AG04450 (cell line): Measurements from ENCODE around the gene CNIH1. TPM values are rescaled to one million over a fixed set of nuclear protein-coding genes. Genes with fewer than 3 reads are reported as not detected.

Source experiments
- CTCF ChIA-PET: fragments of 300-600, 350-600 bp; formaldehyde crosslinking; extraction: SDS; loops from one replicate; lab custom pipeline; 2022; ENCODE audit warnings: antibody characterized with exemption, inconsistent platforms; lab: Charles Lee
- POLR2A ChIA-PET: fragments of 350-600 bp; formaldehyde crosslinking; extraction: SDS; loops from one replicate; lab custom pipeline; 2021; ENCODE audit warnings: antibody characterized with exemption, inconsistent platforms; lab: Yijun Ruan, JAX
- DNase-seq: peaks from one replicate; pipeline ENCODE4 v3.0.0-alpha.2; 2011; ENCODE audit warnings: low read depth, low spot score
- H3K27ac ChIP-seq: one replicate; pipeline ENCODE4 v1.5.1; 2012; ENCODE audit warnings: low read depth, low read length, control low read depth
- H3K27me3 ChIP-seq: one replicate; pipeline ENCODE4 v1.6.0; 2012; ENCODE audit warnings: low read length; ENCODE audit not compliant: control insufficient read depth, insufficient read depth
- H3K4me3 ChIP-seq: 2 replicates; pipeline ENCODE4 v1.5.1; 2011; ENCODE audit warnings: mild to moderate bottlenecking, low read depth, low read length, control low read depth
- H3K9me3 ChIP-seq: 2 replicates; pipeline ENCODE4 v1.5.1; 2012; ENCODE audit warnings: low read length; ENCODE audit not compliant: control insufficient read depth, insufficient read depth
- CTCF ChIP-seq: IDR thresholded peaks from 2 replicates; pipeline ENCODE4 v1.5.1; 2011; ENCODE audit warnings: low read depth, low read length, control low read depth, inconsistent platforms
- polyA plus RNA-seq: library from polyadenylated mRNA; depleted of rRNA; stranded (reverse); fragments of >200 nt; gene quantifications from 2 replicates; pipeline ENCODE4 v1.2.3, GENCODE V29; 2011

CNIH1 gene
- polyA plus RNA-seq, 1 experiment, result 254 TPM

GRCh38 chr14:54475911-54476310 is 34.7 kb upstream of the CNIH1 start:
- Histone ChIP-seq H3K27me3 (no peaks in the 10 kb centered on the region), H3K4me3 (no peak overlapping the region), H3K9me3 (no peaks in the 10 kb centered on the region), H3K27ac (no peak overlapping the region)
- DNase-seq, result no peak
- CTCF ChIA-PET, result no interaction called here
- POLR2A ChIA-PET, result no interaction called here
- TF ChIP-seq CTCF, result no peak

GRCh38 chr14:54475187-54475899 is 34.2 kb upstream of the CNIH1 start:
- no peak for DNase-seq
- Histone ChIP-seq H3K27me3 (no peaks in the 10 kb centered on the region), H3K27ac (no peak overlapping the region), H3K4me3 (no peak overlapping the region), H3K9me3 (no peaks in the 10 kb centered on the region)
- ChIA-PET CTCF (no interaction called here), POLR2A (interaction anchor here (2.5 kb wide), 1 partner anchor 13 kb away, joined by 7 read pairs; no protein-coding TSS in a partner anchor)
- TF ChIP-seq CTCF, result no peak

DNA sequence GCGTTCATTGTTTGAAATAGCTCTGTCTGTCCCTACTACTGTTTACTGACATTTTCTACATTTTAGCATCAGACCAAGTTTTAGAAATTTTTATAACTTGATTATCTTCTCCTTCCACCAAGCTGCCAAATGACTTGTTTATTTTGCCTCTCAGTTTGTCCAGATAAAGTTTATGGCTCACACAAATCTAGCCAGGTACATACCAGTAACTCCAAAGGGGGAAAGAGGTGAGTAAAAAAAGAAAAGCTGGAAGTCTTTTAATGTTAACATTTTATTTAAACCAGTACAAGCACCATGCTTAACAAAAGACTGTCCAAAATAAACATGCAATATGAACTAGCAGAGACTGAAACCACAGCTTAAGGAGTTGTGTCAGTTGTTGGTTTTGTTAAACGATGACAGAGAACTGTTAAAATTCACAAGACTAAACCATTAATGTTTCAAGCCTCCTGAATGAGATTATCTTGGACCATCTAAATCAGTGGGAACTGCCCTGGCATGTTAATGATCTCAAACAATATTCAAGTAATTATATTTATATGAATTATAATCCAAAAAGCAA is 33.1 kb upstream of the CNIH1 start:
- TF ChIP-seq CTCF, result no peak
- Histone ChIP-seq H3K27ac (no peak overlapping the region), H3K27me3 (no peaks in the 10 kb centered on the region), H3K9me3 (no peaks in the 10 kb centered on the region), H3K4me3 (no peak overlapping the region)
- POLR2A ChIA-PET, result interaction anchor here (2.5 kb wide), 1 partner anchor 14 kb away, joined by 7 read pairs; no protein-coding TSS in a partner anchor
- no peak for DNase-seq
- CTCF ChIA-PET, result interaction anchor here (0.6 to 1.0 kb wide), 2 partner anchors 19 to 35 kb away, joined by 3 to 4 read pairs; partner anchors contain the start of gene CGRRF1

GRCh38 chr14:54472315-54472714 is 31.1 kb upstream of the CNIH1 start:
- Histone ChIP-seq H3K27me3 (no peaks in the 10 kb centered on the region), H3K9me3 (no peaks in the 10 kb centered on the region), H3K27ac (no peak overlapping the region), H3K4me3 (no peak overlapping the region)
- no peak for TF ChIP-seq CTCF
- ChIA-PET POLR2A (no interaction called here), CTCF (no interaction called here)
- DNase-seq, result no peak

GRCh38 chr14:54471641-54472040 is 30.5 kb upstream of the CNIH1 start:
- DNase-seq, result no peak
- TF ChIP-seq CTCF, result no peak
- Histone ChIP-seq H3K27ac (no peak overlapping the region), H3K27me3 (no peaks in the 10 kb centered on the region), H3K4me3 (no peak overlapping the region), H3K9me3 (peaks cover 2% of the 10 kb centered on the region; the same call in 1 of the 2 replicates)
- ChIA-PET CTCF (interaction anchor here (1.1 kb wide), 1 partner anchor 302 kb away, joined by 3 read pairs; no protein-coding TSS in a partner anchor), POLR2A (interaction anchor here (0.5 kb wide), 1 partner anchor 20 kb away, joined by 9 read pairs; no protein-coding TSS in a partner anchor)
